GM08714 (cell line): ENCODE results near the gene PLEK2.

Source experiments
- H3K4me3 ChIP-seq: fragments of 200-500 bp; sonication (Bioruptor generic); 2 replicates; pipeline ENCODE4 v1.5.1; 2014; ENCODE audit warnings: mild to moderate bottlenecking, low read length, inconsistent platforms
- ZNF274 ChIP-seq: IDR thresholded peaks from 2 replicates; pipeline ENCODE4 v1.6.1; 2012; ENCODE audit warnings: mild to moderate bottlenecking, low read depth, low read length

The PLEK2 gene

GRCh38 chr14:67440513-67440912 lies 28.5 kb upstream of the PLEK2 start:
- no peak for TF ChIP-seq ZNF274
- H3K4me3 ChIP-seq = no peak overlapping the region

DNA sequence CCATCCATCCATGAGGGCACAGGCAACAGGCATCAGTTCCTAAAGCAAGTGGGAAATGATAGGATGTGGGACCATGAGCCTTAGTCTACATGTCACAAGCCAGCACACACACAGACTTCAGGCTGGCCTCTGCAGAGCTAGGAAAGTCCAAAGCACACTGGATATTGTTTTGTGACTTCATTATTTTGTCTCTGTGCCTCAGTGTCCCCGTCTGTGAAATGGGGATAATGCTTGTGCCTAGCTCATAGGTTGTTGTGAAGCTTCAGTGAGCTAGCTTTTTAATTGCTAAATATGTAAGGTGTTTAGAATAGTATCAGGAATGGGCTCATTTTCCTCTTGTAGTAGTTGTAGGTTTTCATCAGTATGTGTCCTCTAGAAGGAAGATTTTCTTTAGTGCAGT lies 27.0 kb upstream of the PLEK2 start:
- no peak for TF ChIP-seq ZNF274
- H3K4me3 ChIP-seq = no peak overlapping the region

DNA sequence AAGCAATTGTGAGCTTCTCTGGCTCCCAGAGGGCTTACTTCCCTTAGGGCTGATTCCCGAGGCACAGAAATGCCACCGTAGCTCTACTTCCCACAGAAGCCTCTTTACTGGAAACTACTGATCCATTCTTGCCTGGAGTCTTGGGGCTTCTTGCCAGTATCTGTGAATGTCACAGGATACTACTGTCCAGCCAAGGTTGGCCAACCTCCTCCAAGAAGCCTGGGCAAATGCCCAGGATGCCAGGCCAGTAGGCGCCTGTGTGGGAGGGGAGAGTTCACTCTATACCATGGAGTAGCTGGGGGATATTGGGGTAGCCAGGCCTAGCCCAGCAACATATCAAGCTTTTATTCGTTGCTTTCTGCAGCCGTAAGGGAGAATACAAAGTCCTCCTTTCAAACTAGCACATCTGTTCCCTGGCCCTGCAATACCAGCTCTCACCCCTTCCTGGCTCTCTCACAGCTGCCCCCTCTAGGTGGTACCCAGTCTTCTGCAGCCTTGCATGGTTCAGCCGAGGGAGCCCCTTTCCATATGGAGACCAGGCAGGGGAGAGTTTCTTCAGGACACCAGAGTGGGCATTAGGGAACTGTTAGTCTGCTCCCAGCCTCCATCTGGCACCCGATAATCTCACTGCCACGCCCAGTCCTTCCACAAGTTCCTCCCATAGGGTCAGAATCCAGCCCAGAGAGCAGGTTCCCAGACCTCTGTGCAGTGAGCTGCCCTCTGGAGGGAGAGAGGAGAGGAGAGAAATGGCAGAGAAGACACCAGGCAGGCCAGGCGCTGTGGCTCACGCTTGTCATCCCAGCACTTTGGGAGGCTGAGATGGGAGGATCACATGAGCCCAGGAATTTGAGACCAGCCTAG lies 24.3 kb upstream of the PLEK2 start:
- no peak overlapping the region for H3K4me3 ChIP-seq
- no peak for TF ChIP-seq ZNF274

- TF ChIP-seq ZNF274 = no peak
- no peak overlapping the region for H3K4me3 ChIP-seq
Observed at GRCh38 chr14:67435603-67436002, 23.6 kb upstream of the PLEK2 start.

- H3K4me3 ChIP-seq = no peak overlapping the region
- TF ChIP-seq ZNF274 = no peak
Observed at GRCh38 chr14:67432050-67432564, 20.1 kb upstream of the PLEK2 start.

GRCh38 chr14:67429510-67430205 lies 17.7 kb upstream of the PLEK2 start:
- TF ChIP-seq ZNF274 = no peak
- no peak overlapping the region for H3K4me3 ChIP-seq

DNA sequence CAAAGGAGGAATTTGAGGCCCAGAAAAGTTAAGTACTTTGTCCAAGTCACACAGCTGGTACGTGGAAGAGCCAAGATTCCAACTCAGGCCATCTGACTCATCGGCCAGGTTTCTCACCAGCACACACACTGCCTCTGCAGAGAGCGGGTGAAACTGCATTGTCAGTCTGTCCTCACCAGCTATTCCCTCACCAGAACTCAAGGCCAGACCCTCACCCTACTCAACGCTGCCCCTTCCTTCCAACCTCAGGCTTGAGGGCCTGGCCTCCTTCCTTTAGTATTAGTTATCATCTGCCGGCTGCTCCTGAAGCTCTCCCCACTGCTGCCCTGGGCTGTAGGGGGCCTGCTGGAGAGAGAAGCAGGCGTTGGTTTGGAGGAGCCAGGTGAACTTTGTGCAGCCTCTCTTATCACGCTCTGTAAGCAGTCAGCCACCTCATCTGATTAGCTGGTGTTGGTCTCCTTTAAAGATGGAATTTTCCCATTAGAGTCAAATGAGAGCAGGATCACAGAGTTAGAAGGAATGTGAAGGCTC lies 16.6 kb upstream of the PLEK2 start:
- TF ChIP-seq ZNF274 = no peak
- no peak overlapping the region for H3K4me3 ChIP-seq

DNA sequence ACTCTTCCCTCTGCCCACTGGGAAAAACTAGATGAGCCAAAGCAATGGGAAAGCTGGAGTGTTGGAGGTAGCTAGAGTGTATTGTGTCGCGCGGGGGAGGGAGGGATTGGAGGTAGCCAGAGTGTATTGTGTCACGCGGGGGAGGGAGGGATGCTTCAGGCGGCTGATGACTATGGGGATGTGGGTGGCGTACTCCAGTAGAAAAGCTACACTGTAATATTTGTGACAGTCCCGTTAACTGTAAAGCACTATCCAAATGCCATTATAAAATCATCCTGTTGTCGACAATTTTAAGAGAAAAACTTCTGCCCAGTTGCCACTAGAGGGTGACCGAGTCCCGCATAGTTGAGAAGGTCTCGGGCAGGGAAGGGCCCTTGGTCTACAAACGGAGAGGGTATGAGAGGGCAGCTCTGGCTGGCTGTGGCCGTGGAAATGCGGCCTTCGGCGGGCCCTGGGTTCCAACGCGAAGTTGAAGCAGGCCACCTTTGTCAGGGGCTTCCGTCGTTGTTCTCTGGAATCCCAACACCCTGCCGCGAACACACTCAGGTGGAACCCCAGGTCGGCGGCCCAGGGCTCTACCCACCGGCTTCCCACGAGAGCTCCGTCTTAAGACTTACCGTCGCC lies 15.1 kb upstream of the PLEK2 start:
- no peak overlapping the region for H3K4me3 ChIP-seq
- TF ChIP-seq ZNF274 = no peak

DNA sequence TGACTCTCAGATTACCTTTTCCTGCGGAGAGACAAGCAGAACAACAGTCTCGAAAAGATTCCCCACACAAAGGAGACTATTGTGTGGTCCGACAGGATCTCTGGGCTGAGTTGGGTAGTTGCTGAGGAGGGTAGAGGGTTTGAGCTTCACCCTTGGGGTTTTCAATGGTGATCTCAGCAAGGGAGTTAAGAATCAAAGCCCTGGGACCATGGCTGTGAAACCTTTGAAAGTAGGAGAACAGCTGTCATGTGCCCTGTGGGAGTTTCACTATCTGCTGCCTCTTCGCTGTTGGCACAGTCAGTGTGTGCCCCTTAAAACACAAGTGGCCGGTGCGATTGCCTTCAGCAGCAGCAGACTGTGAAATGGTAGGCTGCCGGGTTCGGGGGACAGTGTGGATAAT lies 14.2 kb upstream of the PLEK2 start:
- no peak for TF ChIP-seq ZNF274
- H3K4me3 ChIP-seq = no peak overlapping the region

DNA sequence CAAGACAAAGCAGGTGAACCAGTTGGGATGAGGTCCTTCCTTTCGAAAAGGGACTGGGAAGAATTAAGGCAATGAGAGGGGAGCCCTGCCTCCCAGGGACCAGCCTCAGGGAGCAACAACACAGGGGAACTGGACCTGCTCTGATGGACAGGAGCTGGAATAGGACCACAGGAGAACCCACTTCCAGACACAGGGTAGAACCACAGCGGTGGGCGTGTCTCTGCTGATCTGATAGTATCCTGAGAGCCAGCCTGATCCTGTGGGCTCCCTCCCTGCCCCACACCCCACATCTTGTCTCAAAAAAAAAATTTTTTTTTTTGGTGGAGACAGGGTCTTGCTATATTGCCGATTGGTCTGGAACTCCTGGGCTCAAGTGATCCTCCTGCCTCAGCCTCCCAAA lies 13.6 kb upstream of the PLEK2 start:
- no peak for TF ChIP-seq ZNF274

DNA sequence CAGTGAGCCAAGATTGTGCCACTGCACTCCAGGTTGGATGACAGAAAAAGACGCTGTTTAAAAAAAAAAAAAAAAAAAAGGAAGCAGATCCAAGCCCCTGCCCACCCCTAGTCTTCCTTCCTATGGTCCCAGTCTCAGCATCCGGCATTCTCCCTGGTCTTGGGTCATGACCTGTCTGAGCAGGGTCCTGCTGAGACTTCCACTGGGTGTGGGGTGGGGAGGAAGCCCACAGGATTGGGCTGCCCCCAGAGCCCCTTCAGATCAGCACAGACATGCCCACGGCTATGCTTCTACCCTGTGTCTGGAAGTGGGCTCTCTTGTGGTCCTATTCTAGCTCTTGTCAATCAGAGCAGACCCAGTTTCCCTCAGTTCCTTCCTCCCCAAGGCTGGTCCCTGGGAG lies 12.6 kb upstream of the PLEK2 start:
- TF ChIP-seq ZNF274 = no peak
- no peak overlapping the region for H3K4me3 ChIP-seq

More for the DNA sequence above, 13.6 kb upstream of the PLEK2 start:
- H3K4me3 ChIP-seq = no peak overlapping the region

DNA sequence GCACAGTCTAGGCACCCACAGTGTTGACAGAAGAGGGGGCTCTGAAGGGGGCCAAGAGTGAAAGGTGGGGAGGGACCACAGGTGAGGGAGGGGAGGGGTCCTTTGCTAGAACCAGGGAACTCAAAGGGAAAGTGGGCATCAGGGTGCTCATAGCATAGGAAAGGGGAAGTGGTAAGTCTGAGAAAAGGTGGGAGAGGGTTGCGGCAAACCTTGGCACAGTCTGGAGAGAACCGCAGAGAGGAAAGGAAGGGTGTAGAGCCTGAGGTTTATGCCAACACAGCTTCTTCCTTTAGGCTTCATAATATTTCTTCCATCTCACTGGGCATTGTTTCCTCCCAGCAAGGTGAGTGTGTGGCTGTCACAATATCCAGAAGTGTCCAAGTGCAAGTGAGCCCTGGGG lies 11.5 kb upstream of the PLEK2 start:
- no peak overlapping the region for H3K4me3 ChIP-seq
- TF ChIP-seq ZNF274 = no peak

GRCh38 chr14:67421356-67422224 lies 9.6 kb upstream of the PLEK2 start:
- TF ChIP-seq ZNF274 = no peak
- H3K4me3 ChIP-seq = no peak overlapping the region
